H9 (cell line): ENCODE results near the gene KCNQ2. TPM values are rescaled to one million over a fixed set of nuclear protein-coding genes. Genes with fewer than 3 reads are reported as not detected.

Experiments used
- DNase-seq: peaks from one replicate; pipeline ENCODE4 v3.0.0-alpha.2; 2017
- H2AFZ ChIP-seq: one replicate; pipeline ENCODE4 v1.6.1; 2013; ENCODE audit warnings: mild to moderate bottlenecking, low read length, control low read depth, moderate library complexity
- H2AK5ac ChIP-seq: 2 replicates; pipeline ENCODE4 v1.6.1; 2013; ENCODE audit warnings: low read length, control low read depth, mixed read lengths; ENCODE audit not compliant: insufficient read length
- H2BK120ac ChIP-seq: one replicate; pipeline ENCODE4 v1.6.1; 2013; ENCODE audit warnings: low read depth, mild to moderate bottlenecking, low read length, control low read depth, inconsistent platforms; ENCODE audit not compliant: poor library complexity, severe bottlenecking
- H2BK12ac ChIP-seq: 2 replicates; pipeline ENCODE4 v1.6.1; 2013; ENCODE audit warnings: low read length, control low read depth, mixed read lengths, low read depth; ENCODE audit not compliant: insufficient read length
- H2BK15ac ChIP-seq: 2 replicates; pipeline ENCODE4 v1.6.1; 2013; ENCODE audit warnings: low read depth, low read length, control low read depth
- H2BK20ac ChIP-seq: one replicate; pipeline ENCODE4 v1.6.1; 2013; ENCODE audit warnings: low read depth, mild to moderate bottlenecking, low read length, control low read depth, inconsistent platforms; ENCODE audit not compliant: poor library complexity, severe bottlenecking
- H2BK5ac ChIP-seq: 2 replicates; pipeline ENCODE4 v1.6.1; 2013; ENCODE audit warnings: low read length, control low read depth, mixed read lengths; ENCODE audit not compliant: insufficient read length
- H3K14ac ChIP-seq: 2 replicates; pipeline ENCODE4 v1.6.1; 2013; ENCODE audit warnings: low read length, control low read depth; ENCODE audit not compliant: insufficient read depth
- H3K18ac ChIP-seq: 2 replicates; pipeline ENCODE4 v1.6.1; 2013; ENCODE audit warnings: low read depth, mild to moderate bottlenecking, mixed read lengths, low read length, control low read depth; ENCODE audit not compliant: insufficient read length
- H3K23ac ChIP-seq: 2 replicates; pipeline ENCODE4 v1.6.1; 2013; ENCODE audit warnings: low read length, control low read depth, mixed read lengths, low read depth; ENCODE audit not compliant: insufficient read length
- H3K23me2 ChIP-seq: 2 replicates; pipeline ENCODE4 v1.6.1; 2013; ENCODE audit warnings: low read depth, mild to moderate bottlenecking, mixed read lengths, low read length, control low read depth; ENCODE audit not compliant: insufficient read length, poor library complexity, severe bottlenecking
- H3K27ac ChIP-seq: 2 replicates; pipeline ENCODE4 v1.5.1; 2013; ENCODE audit warnings: low read length, control low read depth, mixed read lengths, low read depth; ENCODE audit not compliant: insufficient read length
- H3K27me3 ChIP-seq: 2 replicates; pipeline ENCODE4 v1.6.1; 2013; ENCODE audit warnings: low read length, control low read depth, inconsistent platforms; ENCODE audit not compliant: insufficient read depth
- H3K4ac ChIP-seq: 2 replicates; pipeline ENCODE4 v1.6.1; 2013; ENCODE audit warnings: low read depth, mild to moderate bottlenecking, control low read depth, inconsistent platforms, low read length, moderate library complexity
- H3K4me1 ChIP-seq: 2 replicates; pipeline ENCODE4 v1.6.1; 2013; ENCODE audit warnings: low read length, control low read depth, inconsistent platforms; ENCODE audit not compliant: insufficient read depth
- H3K4me2 ChIP-seq: 2 replicates; pipeline ENCODE4 v1.6.1; 2013; ENCODE audit warnings: low read length, control low read depth, mixed read lengths; ENCODE audit not compliant: insufficient read length, insufficient read depth
- H3K56ac ChIP-seq: 2 replicates; pipeline ENCODE4 v1.6.1; 2013; ENCODE audit warnings: low read depth, mild to moderate bottlenecking, mixed read lengths, low read length, control low read depth; ENCODE audit not compliant: insufficient read length
- H3K79me1 ChIP-seq: 2 replicates; pipeline ENCODE4 v1.6.1; 2013; ENCODE audit warnings: low read depth, mild to moderate bottlenecking, moderate library complexity, low read length, control low read depth, inconsistent platforms; ENCODE audit not compliant: insufficient read depth, poor library complexity, severe bottlenecking
- H3K79me2 ChIP-seq: 2 replicates; pipeline ENCODE4 v1.6.1; 2013; ENCODE audit warnings: low read length, control low read depth, inconsistent platforms; ENCODE audit not compliant: insufficient read depth
- H3K9ac ChIP-seq: 2 replicates; pipeline ENCODE4 v1.6.1; 2013; ENCODE audit warnings: low read length, control low read depth, mixed read lengths; ENCODE audit not compliant: insufficient read length; ENCODE audit errors: extremely low read depth
- H3K9me3 ChIP-seq: one replicate; pipeline ENCODE4 v1.6.1; 2013; ENCODE audit warnings: low read depth, low read length, inconsistent platforms; ENCODE audit not compliant: control insufficient read depth
- H3T11ph ChIP-seq: one replicate; pipeline ENCODE4 v1.6.1; 2013; ENCODE audit warnings: mild to moderate bottlenecking, low read length, control low read depth, inconsistent platforms
- H4K20me1 ChIP-seq: one replicate; pipeline ENCODE4 v1.6.1; 2013; ENCODE audit not compliant: control insufficient read depth, insufficient read length, insufficient read depth
- H4K5ac ChIP-seq: 2 replicates; pipeline ENCODE4 v1.6.1; 2013; ENCODE audit warnings: low read depth, mild to moderate bottlenecking, mixed read lengths, low read length, control low read depth; ENCODE audit not compliant: insufficient read length
- H4K8ac ChIP-seq: replicated peaks from 2 replicates; pipeline ENCODE4 v1.6.1; 2013; ENCODE audit warnings: low read length, control low read depth, mixed read lengths, low read depth; ENCODE audit not compliant: insufficient read length
- H4K91ac ChIP-seq: 2 replicates; pipeline ENCODE4 v1.6.1; 2013; ENCODE audit warnings: low read depth, mild to moderate bottlenecking, moderate library complexity, mixed read lengths, low read length, control low read depth; ENCODE audit not compliant: insufficient read length
- H3K27ac Mint-ChIP-seq, 3 experiments: 2 replicates in 2 of 3; 3 replicates in 1 of 3; pipeline ENCODE4 v1.8.0; 2020 to 2021; ENCODE audit warnings: mixed read lengths in 3 of 3, mild to moderate bottlenecking in 1 of 3, moderate library complexity in 1 of 3
- H3K27me3 Mint-ChIP-seq: 2 replicates; pipeline ENCODE4 v1.8.0; 2021; ENCODE audit warnings: low read depth, mild to moderate bottlenecking, moderate library complexity, mixed read lengths
- H3K36me3 Mint-ChIP-seq, 3 experiments: 2 replicates in 2 of 3; 3 replicates in 1 of 3; pipeline ENCODE4 v1.8.0; 2020 to 2021; ENCODE audit warnings: low read depth in 3 of 3, mixed read lengths in 3 of 3; ENCODE audit not compliant: insufficient read depth in 1 of 3
- H3K4me1 Mint-ChIP-seq, 2 experiments: 2 replicates each; pipeline ENCODE4 v1.8.0; 2020; ENCODE audit warnings: mixed read lengths in 2 of 2
- H3K4me3 Mint-ChIP-seq, 2 experiments: 2 replicates in 1 of 2; 3 replicates in 1 of 2; pipeline ENCODE4 v1.8.0; 2020 to 2021; ENCODE audit warnings: mild to moderate bottlenecking in 2 of 2, mixed read lengths in 2 of 2, moderate library complexity in 1 of 2
- H3K9me3 Mint-ChIP-seq, 2 experiments: 2 replicates in 1 of 2; 3 replicates in 1 of 2; pipeline ENCODE4 v1.8.0; 2020; ENCODE audit warnings: mild to moderate bottlenecking in 2 of 2, mixed read lengths in 2 of 2, moderate library complexity in 1 of 2
- WGBS: extraction: QIAGEN DNeasy Blood & Tissue Kit; methylation state at CpG from one replicate; pipeline ENCODE4 v1.1.7; 2013; ENCODE audit warnings: missing lambda C conversion rate, low lambda C conversion rate, mixed read lengths; ENCODE audit not compliant: insufficient read length; ENCODE audit errors: extremely low coverage; 5-methylcytosine and 5-hydroxymethylcytosine counted together
- total RNA-seq: library from RNA; stranded (reverse); gene quantifications from 2 replicates; pipeline ENCODE4 v1.2.1, GENCODE V29; 2021
- TF ChIP-seq, protein P1 (sequence below): fragments of 200-600 bp; sonication (generic); conservative IDR thresholded peaks from 3 replicates; pipeline ENCODE4 v1.8.0; 2021; ENCODE audit warnings: antibody characterized with exemption, mild to moderate bottlenecking

Gene KCNQ2
- total RNA-seq, 1 experiment from 2014 or later, result 69.2 TPM

DNA sequence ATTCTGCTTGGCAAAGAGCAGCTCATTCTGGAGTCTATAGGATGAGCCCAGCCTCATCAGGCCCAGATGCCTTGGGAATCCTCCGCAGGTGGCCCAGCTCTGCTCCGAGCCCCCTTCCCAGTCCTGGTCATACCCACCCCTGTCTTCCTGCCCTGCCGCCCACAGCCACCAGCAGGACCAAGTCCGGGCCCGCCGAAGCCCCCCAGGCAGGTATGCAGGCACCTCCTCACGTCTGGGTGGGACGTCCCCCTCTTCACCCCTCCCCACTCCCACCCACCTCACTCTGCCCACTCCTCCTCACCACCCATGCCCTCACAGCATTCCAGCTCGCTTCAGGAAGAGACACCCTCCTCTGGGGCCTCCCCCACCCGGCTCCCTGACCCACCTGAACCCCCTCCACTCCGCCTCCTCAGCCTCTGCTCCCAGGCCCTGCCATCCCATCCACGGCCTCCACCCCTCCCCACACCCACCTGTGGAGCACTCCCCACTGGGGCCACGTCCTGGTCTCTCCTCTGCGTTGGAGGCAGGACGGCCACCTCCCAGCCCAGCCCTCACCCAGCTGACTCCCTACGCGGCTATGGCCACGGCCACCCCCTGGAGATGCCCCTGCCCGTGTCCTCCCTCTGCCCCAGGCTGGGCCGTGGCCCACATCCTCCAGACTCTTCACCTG, 43.4 kb downstream of the KCNQ2 start:
- Histone ChIP-seq H4K5ac (no peak overlapping the region), H4K20me1 (no peaks in the 10 kb centered on the region), H2AK5ac (no peak overlapping the region), H3K56ac (no peak overlapping the region), H3K23ac (no peak overlapping the region), H4K91ac (no peak overlapping the region), H3K18ac (no peak overlapping the region), H3K27me3 (no peaks in the 10 kb centered on the region), H2BK120ac (no peak overlapping the region), H3T11ph (no peak overlapping the region), H3K23me2 (no peaks in the 10 kb centered on the region), H2BK15ac (no peak overlapping the region), H2BK20ac (no peak overlapping the region), H2AFZ (no peak overlapping the region), H3K9me3 (no peaks in the 10 kb centered on the region), H3K9ac (no peak overlapping the region), H3K79me2 (no peaks in the 10 kb centered on the region), H2BK5ac (no peak overlapping the region), H3K4ac (no peak overlapping the region), H3K27ac (no peak overlapping the region), H3K79me1 (no peaks in the 10 kb centered on the region), H3K14ac (no peak overlapping the region; the same call in 1 of the 2 replicates), H3K4me2 (no peak overlapping the region), H3K4me1 (no peaks in the 10 kb centered on the region), H2BK12ac (no peak overlapping the region), H4K8ac (no peak overlapping the region)
- Mint-ChIP-seq H3K27me3 (no peaks in the 10 kb centered on the region), H3K27ac (no peak overlapping the region), H3K4me3 (no peak overlapping the region; a peak in 1 of 5 replicates), H3K4me1 (peaks cover 7 to 17% of the 10 kb centered on the region in 2 experiments), H3K9me3 (peaks cover 0 to 3% of the 10 kb centered on the region in 2 experiments; a peak in 1 of 5 replicates), H3K36me3 (peaks cover 14 to 25% (median 19%) of the 10 kb centered on the region in 3 experiments)
- no CpG with 5 or more reads among the region's 20 CpGs for WGBS
- TF ChIP-seq, protein P1, sequence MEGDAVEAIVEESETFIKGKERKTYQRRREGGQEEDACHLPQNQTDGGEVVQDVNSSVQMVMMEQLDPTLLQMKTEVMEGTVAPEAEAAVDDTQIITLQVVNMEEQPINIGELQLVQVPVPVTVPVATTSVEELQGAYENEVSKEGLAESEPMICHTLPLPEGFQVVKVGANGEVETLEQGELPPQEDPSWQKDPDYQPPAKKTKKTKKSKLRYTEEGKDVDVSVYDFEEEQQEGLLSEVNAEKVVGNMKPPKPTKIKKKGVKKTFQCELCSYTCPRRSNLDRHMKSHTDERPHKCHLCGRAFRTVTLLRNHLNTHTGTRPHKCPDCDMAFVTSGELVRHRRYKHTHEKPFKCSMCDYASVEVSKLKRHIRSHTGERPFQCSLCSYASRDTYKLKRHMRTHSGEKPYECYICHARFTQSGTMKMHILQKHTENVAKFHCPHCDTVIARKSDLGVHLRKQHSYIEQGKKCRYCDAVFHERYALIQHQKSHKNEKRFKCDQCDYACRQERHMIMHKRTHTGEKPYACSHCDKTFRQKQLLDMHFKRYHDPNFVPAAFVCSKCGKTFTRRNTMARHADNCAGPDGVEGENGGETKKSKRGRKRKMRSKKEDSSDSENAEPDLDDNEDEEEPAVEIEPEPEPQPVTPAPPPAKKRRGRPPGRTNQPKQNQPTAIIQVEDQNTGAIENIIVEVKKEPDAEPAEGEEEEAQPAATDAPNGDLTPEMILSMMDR, result no peak
- no peak for DNase-seq
